ENCODE measurements around the gene TDRKH.

Gene TDRKH

GRCh38 chr1:151723726-151724370 lies 66.5 kb downstream of the TDRKH start:
- ChIA-PET CTCF (interaction anchor here (1.0 kb wide), 1 partner anchor 11 kb away, joined by 3 read pairs; no protein-coding TSS in a partner anchor), POLR2A (ENCODE audit: low non-redundant PET) (interaction anchor here (0.5 kb wide), 1 partner anchor 112 kb away, joined by 5 read pairs; no protein-coding TSS in a partner anchor)
- no peak for TF ChIP-seq CTCF (conservative IDR thresholded peaks at IDR 0.05; ENCODE audit: low read depth)
- no peak overlapping the region for H3K27ac ChIP-seq
- no peak for DNase-seq (ENCODE audit: low spot score)

All from RWPE1 (cell line).